Prostate gland (tissue), 2 donors: Measurements from ENCODE around the gene ACY1. TPM values are rescaled to one million over a fixed set of nuclear protein-coding genes. Genes with fewer than 3 reads are reported as not detected.

Experiments
- DNase-seq: peaks from one replicate; pipeline ENCODE4 v3.0.0-alpha.2; 2019; ENCODE audit warnings: low spot score
- H3K27ac ChIP-seq, 2 donors: fragments of 200-600 bp; sonication (generic); 2 replicates each; pipeline ENCODE4 v1.5.1; 2017 to 2019
- H3K27me3 ChIP-seq: fragments of 200-600 bp; sonication (generic); replicated peaks from 2 replicates; pipeline ENCODE4 v1.5.1; 2019; ENCODE audit not compliant: insufficient read depth
- H3K36me3 ChIP-seq, 2 donors: fragments of 200-600 bp; sonication (generic); 1 replicate in 1 of 2; 2 replicates in 1 of 2; pipeline versions ENCODE4 v1.5.1 to v1.8.1; 2017 to 2019
- H3K4me1 ChIP-seq: fragments of 200-600 bp; sonication (generic); replicated peaks from 2 replicates; pipeline ENCODE4 v1.5.1; 2019
- H3K4me3 ChIP-seq, 2 donors: fragments of 200-600 bp; sonication (generic); 2 replicates each; pipeline ENCODE4 v1.5.1; 2017 to 2019
- H3K9me3 ChIP-seq: fragments of 200-600 bp; sonication (generic); 2 replicates; pipeline ENCODE4 v1.5.1; 2017
- POLR2A ChIP-seq: fragments of 450-650 bp; IDR thresholded peaks from one replicate; pipeline ENCODE4 v1.6.1; 2016; ENCODE audit warnings: antibody characterized with exemption, mild to moderate bottlenecking
- POLR2AphosphoS5 ChIP-seq: sonication (generic); formaldehyde crosslinking; IDR thresholded peaks from one replicate; pipeline ENCODE4 v1.6.1; 2017; ENCODE audit warnings: antibody characterized with exemption
- WGBS: methylation state at CpG from one replicate; pipeline ENCODE4 v1.1.5; 2018; 5-methylcytosine and 5-hydroxymethylcytosine counted together
- intact Hi-C: fragments of 100-400 bp; cut with DNase I; formaldehyde crosslinking; loops from one replicate; pipeline ENCODE4 v1.14.2; 2022
- total RNA-seq, 2 donors: library from RNA; depleted of rRNA; stranded (reverse); fragments of >200 nt; gene quantifications; one replicate each; pipeline ENCODE4 v1.1.0, GENCODE V29; 2016
- TF ChIP-seq, protein P1 (sequence below), 4 experiments: fragments of 200-600 bp in 2 of 4; fragments of 450-650 bp in 2 of 4; sonication (generic) in 2 of 4; IDR thresholded peaks; 1 replicate in 3 of 4; 2 replicates in 1 of 4; pipeline ENCODE4 v1.5.1; 2016 to 2019; ENCODE audit warnings: antibody characterized with exemption in 4 of 4, mild to moderate bottlenecking in 2 of 4, moderate library complexity in 2 of 4

Gene ACY1
- total RNA-seq, 2 donors from 2014 or later, result 42.1 to 82.6 TPM

DNA sequence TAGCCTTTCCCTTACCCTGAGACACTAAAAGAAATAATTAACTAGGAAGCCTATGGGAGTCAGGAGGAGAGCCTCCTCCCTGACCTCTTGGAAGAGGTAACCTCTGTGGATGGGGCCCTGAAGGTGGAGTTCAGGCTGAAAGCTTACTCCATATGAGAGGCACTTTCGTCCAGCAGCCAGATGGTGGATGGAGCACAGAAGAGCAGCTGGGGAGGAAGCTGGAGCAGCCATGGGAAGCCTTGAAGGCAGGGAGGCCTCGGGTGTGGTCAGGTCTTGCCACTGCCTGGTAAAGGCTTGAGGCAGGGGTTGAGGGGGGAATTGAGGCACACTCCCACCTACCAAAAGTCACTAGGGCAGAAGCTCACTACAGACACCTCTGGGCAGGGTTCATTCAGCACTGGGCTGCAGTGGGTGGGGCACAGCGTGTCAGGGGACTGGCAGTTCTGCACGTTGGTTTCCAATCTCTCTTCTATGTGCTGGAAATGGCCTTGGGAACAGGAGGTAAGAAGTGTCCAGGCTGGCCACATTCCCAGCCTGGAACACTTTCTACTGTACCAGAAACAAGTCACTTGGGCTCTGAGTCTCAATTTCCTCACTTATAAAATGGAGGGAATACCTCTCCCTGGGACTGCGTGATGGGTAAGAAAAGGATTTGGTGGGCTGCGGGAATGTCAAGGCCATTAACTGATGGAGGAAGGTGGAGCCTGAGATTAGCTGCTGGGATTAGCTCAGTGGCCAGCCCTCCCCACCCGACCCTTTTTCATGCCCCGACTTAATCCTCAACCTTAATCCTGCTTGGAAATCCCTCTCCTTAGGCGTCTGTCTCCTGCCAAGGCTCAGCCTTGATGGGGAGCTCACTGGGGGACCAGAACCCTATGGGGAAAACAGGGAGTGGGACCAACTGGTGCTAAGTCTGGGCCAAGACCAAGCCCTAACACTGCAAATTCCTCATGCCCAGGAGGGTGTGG is 21.4 kb upstream of the ACY1 start:
- H3K27ac ChIP-seq, result no peak overlapping the region
- H3K36me3 ChIP-seq, result no peaks in the 10 kb centered on the region
- DNase-seq, result no peak
- 63% methylated on average over 9 of the region's 9 CpGs for WGBS
- TF ChIP-seq POLR2AphosphoS5 (no peak), POLR2A (no peak)
- TF ChIP-seq, protein P1, sequence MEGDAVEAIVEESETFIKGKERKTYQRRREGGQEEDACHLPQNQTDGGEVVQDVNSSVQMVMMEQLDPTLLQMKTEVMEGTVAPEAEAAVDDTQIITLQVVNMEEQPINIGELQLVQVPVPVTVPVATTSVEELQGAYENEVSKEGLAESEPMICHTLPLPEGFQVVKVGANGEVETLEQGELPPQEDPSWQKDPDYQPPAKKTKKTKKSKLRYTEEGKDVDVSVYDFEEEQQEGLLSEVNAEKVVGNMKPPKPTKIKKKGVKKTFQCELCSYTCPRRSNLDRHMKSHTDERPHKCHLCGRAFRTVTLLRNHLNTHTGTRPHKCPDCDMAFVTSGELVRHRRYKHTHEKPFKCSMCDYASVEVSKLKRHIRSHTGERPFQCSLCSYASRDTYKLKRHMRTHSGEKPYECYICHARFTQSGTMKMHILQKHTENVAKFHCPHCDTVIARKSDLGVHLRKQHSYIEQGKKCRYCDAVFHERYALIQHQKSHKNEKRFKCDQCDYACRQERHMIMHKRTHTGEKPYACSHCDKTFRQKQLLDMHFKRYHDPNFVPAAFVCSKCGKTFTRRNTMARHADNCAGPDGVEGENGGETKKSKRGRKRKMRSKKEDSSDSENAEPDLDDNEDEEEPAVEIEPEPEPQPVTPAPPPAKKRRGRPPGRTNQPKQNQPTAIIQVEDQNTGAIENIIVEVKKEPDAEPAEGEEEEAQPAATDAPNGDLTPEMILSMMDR (IDR thresholded peaks at IDR 0.05), result no peak
- intact Hi-C loops, result no loop called here
- H3K4me3 ChIP-seq, result no peak overlapping the region
- H3K27me3 ChIP-seq, result no peaks in the 10 kb centered on the region
- no peaks in the 10 kb centered on the region for H3K9me3 ChIP-seq
- H3K4me1 ChIP-seq, result peaks cover 4% of the 10 kb centered on the region

DNA sequence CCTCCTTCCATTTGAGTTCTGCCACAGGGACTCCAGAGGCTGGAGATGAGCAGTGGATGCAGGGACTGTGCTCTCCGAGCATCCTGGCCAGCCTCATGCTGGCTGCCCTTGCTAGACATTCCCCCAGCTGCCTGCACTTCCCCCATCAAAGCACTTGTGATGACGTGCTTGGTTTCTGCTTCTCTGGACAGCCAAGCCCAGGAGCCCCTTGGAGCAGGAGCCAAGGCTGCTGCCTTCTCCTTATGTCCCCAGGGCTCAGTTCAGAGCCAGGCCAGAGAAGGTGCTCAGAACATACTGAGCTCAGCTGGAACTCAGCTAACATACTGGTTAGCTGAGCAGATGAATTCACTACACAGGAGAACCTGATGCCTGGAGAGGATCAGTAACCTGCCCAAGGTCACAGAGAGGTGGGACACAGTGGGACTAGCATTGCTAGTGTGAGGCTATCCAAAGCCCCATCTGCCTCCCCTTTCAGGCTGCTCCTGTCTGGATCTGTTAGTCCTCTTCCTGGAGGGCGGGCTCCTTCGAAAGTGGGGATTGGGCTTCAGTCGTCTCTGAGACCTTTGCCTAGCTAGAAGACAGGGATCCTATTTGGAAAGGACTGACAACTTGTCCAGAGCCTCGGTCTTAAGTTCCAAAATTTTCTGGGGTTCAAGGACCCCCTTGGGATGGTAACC is 20.3 kb upstream of the ACY1 start:
- Histone ChIP-seq H3K27me3 (no peaks in the 10 kb centered on the region), H3K27ac (no peak overlapping the region), H3K4me3 (no peak overlapping the region), H3K4me1 (peaks cover 4% of the 10 kb centered on the region), H3K9me3 (no peaks in the 10 kb centered on the region), H3K36me3 (no peaks in the 10 kb centered on the region)
- intact Hi-C loops, result no loop called here
- 65% methylated on average over 6 of the region's 6 CpGs for WGBS
- no peak for DNase-seq
- TF ChIP-seq, protein P1 (IDR thresholded peaks at IDR 0.05), result no peak
- no peak for TF ChIP-seq POLR2AphosphoS5
- no peak for TF ChIP-seq POLR2A

DNA sequence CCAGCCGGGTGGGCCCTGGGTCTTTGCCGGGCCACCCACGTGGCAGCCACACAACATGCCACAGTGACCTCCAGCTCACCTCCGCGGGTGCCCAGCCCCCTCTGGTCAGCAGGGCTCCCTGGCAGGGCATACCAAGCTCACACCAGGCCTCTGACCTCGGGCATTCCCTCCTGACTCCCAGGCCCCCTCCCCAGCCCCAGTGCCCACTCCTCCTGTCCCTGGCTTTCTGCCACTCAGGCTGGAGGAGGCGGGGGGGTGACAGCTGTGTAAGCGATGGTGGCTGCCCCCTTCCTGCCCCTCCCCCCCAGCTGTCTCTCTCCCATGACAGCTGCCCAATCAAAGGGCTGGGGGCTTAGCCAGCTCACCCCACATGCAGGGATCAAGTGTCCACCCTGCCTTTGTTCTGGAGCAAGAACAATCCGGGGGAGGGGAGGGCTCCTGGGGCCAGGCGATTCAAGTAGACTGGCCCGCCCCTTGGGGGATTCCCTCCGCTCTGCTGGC is 19.3 kb upstream of the ACY1 start:
- Histone ChIP-seq H3K27ac (no peak overlapping the region), H3K4me1 (peaks cover 10% of the 10 kb centered on the region), H3K9me3 (no peaks in the 10 kb centered on the region), H3K27me3 (no peaks in the 10 kb centered on the region), H3K36me3 (no peaks in the 10 kb centered on the region), H3K4me3 (no peak overlapping the region)
- TF ChIP-seq POLR2AphosphoS5, result no peak
- no peak for TF ChIP-seq POLR2A
- TF ChIP-seq, protein P1 (IDR thresholded peaks at IDR 0.05), result no peak
- intact Hi-C loops, result no loop called here
- WGBS, result 57% methylated on average over 12 of the region's 12 CpGs
- no peak for DNase-seq

DNA sequence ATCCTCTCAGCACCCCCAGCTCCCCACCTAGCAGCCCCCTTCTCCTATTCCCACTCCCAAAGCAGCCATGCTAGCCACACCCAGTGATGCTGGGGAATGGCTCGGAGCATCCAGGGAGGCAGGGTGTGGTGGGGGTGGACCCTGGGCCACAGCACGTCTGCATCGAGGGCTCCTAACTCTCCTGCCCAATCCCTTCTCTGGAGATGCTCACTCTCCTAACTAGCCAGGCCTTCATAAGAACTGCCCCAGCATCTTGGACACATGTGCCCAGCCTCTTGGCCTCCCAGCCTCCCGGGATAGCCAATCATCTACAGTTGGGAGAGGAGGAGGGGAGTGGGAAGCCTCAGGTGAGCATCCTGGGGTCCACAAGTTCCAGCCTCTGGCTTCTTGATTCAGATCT is 18.8 kb upstream of the ACY1 start:
- Histone ChIP-seq H3K9me3 (no peaks in the 10 kb centered on the region), H3K27me3 (no peaks in the 10 kb centered on the region), H3K27ac (no peak overlapping the region), H3K4me3 (no peak overlapping the region), H3K36me3 (no peaks in the 10 kb centered on the region), H3K4me1 (peaks cover 10% of the 10 kb centered on the region)
- no peak for DNase-seq
- 49% methylated on average over 4 of the region's 4 CpGs for WGBS
- no peak for TF ChIP-seq POLR2AphosphoS5
- TF ChIP-seq, protein P1 (IDR thresholded peaks at IDR 0.05), result no peak
- no peak for TF ChIP-seq POLR2A
- intact Hi-C loops, result no loop called here
